Fibroblast of the aortic adventitia (primary cell): ENCODE measurements around the gene L3MBTL3. TPM values are rescaled to one million over a fixed set of nuclear protein-coding genes. Genes with fewer than 3 reads are reported as not detected.
A peak's percentile ranks its signal among the peaks of the same experiment; 100 is the strongest.

Experiments
- DNase-seq: peaks from one replicate; pipeline ENCODE4 v3.0.0-alpha.2; 2010; ENCODE audit warnings: low read depth
- H3K4me3 ChIP-seq: 2 replicates; pipeline ENCODE4 v1.5.1; 2011; ENCODE audit warnings: low read depth, mild to moderate bottlenecking, control low read depth, low read length, moderate library complexity
- total RNA-seq: library from RNA; depleted of rRNA; stranded (reverse); fragments of >200 nt; gene quantifications from 2 replicates; pipeline ENCODE4 v1.2.3, GENCODE V29; 2012; ENCODE audit warnings: low replicate concordance
- TF ChIP-seq, protein P1 (sequence below): IDR thresholded peaks from 2 replicates; pipeline ENCODE4 v1.5.1; 2011; ENCODE audit warnings: mild to moderate bottlenecking, low read length, control low read depth, inconsistent platforms; ENCODE audit not compliant: insufficient read depth

Gene L3MBTL3
- 9.8 and 16.4 TPM in 2 replicates for total RNA-seq

DNA sequence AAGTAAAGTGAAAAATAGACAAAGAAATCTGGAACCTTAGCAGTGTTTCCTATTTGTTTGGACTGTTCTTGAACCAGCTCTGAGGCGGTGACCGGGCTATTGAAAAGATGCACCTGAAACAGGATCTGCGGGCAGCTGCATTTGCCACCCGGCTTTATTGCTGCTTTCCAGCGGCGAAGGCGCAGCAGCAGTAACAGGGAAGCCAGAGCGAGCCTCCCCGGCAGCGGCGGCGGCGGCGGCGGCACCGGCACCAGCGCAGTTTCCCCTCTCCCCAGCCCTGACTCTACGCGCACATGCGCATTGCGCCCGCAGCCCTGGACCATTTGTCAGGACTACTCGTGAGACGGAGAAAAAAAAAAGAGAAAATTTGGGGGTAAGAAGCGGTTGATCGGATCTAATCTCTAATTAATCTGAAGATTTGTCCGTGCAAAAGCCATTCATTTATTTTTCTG lies at the start of gene L3MBTL3:
L3MBTL3 (plus strand) TSS at position 290 of the 452 bp plus-strand sequence. CDS start 24,119 bp downstream, outside the sequence.
- peak; percentile 84 for DNase-seq
- TF ChIP-seq, protein P1, sequence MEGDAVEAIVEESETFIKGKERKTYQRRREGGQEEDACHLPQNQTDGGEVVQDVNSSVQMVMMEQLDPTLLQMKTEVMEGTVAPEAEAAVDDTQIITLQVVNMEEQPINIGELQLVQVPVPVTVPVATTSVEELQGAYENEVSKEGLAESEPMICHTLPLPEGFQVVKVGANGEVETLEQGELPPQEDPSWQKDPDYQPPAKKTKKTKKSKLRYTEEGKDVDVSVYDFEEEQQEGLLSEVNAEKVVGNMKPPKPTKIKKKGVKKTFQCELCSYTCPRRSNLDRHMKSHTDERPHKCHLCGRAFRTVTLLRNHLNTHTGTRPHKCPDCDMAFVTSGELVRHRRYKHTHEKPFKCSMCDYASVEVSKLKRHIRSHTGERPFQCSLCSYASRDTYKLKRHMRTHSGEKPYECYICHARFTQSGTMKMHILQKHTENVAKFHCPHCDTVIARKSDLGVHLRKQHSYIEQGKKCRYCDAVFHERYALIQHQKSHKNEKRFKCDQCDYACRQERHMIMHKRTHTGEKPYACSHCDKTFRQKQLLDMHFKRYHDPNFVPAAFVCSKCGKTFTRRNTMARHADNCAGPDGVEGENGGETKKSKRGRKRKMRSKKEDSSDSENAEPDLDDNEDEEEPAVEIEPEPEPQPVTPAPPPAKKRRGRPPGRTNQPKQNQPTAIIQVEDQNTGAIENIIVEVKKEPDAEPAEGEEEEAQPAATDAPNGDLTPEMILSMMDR: no peak
- peak within 1 kb of the TSS; percentile 85 for H3K4me3 ChIP-seq

DNA sequence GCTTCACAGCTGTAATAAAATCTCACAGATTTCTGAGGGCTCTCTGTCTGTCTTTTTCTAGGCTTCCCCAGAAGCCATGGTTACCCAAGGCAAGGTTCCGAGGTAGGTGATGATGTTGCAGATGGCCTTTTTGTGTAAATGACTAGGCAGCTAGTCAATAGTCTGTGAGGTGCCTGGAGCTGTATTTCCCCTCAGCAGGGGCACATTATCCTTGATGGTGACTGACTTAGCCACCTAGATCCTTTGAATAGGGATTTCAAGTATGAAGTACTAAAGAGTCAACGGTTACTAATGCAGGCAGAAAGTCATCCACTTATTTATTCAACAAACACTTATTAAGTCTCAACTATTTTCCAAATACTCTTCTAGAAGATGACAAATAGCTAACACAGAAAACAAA lies 49.3 kb upstream of the L3MBTL3 start:
- TF ChIP-seq, protein P1: no peak
- DNase-seq: no peak
- no peak overlapping the region for H3K4me3 ChIP-seq

DNA sequence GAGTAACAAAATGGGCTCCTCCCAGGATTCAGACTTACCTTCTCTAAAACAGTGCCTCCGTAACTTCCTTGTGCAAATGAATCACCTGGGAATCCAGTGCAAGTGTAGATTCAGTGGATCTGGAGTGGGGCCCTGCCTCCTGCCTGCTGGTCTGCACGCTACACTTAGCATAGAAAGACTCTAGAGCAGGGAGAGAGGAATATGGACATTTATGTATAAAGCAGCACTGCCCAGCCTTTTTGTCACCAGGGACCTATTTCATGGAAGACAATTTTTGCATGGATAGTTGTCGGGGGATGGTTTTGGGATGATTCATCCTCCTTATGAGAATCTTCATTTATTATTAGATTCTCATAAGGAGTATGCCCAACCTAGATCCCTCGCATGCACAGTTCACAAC lies 42.3 kb upstream of the L3MBTL3 start:
- H3K4me3 ChIP-seq: no peak overlapping the region
- no peak for DNase-seq
- TF ChIP-seq, protein P1: no peak

DNA sequence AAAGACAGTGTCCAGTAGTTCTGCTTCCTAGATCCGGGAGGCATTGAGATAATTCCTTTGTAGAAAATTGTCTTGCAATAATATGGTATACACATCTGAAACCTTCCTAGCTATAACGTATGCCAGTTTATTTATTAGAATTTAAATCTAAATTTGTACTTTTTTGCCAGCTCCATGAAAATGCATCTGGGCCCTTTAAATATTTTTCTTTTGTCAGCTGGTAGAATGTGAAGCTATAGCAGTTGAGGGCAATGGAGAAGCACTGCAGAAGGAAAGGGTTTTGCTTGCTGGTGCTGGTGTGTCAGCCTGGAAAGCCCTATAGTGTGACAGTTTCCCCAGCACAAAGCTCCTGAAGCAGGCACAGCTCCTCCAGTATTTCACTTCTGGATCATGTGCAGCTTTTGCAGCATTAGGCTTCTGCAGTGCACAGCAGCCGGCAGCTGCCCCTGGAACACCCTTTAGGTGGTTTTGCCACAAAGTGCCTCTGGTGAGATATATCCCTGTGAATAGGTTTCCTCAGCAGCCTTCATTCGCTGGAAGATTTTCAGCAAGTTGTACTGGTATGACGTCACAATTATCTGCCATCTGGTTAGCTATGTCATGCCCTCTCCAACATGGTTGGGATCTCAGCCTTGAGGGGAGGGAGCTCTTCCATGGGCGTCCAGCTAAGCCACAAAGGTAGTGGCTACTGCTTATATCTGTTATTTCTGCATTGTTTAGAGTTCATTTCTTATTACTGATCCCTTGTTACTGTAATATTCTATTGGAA lies 40.0 kb upstream of the L3MBTL3 start:
- TF ChIP-seq, protein P1: no peak
- no peak for DNase-seq
- H3K4me3 ChIP-seq: no peak overlapping the region

DNA sequence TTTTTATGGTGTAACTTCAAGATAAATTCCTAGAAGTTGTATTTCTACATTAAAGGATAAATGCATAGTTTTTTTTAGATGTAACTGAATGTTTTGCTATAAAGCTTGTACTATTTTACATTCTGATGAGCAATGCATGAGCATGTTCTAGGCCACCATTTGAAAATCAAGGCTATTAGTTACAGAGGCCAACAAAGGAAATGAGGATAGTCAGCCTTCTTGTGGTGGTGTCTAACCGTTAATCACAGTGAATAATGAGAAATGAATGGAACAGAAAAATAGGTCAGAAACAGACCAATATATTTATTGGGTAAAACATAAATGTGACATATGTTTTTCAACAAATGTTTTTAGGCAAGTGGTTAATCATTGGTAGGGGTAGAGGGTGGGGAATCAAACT lies 37.6 kb upstream of the L3MBTL3 start:
- no peak for DNase-seq
- H3K4me3 ChIP-seq: no peak overlapping the region
- TF ChIP-seq, protein P1: no peak

DNA sequence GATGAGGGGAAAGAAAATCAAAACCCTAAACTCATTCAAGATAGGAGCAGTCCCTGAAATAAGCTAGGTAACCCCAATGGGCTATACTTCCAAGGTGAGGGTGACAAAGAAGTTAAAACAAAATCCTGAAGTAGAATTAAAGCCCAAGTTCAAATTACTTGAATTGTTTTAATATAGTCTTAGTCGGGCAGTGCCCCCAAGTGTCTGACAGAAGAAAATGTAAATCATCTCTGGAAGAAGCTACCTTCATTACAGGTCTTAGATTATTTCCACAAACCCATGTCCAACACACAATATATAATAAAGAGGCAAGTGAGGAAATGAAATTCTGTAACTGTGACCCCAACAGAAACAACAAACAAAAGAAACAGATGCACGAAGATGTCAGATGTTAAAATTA lies 36.8 kb upstream of the L3MBTL3 start:
- no peak overlapping the region for H3K4me3 ChIP-seq
- peak; percentile 40 for DNase-seq
- TF ChIP-seq, protein P1: no peak
